Testis (tissue), 2 donors: ENCODE results near the gene ANKRD31.

Experiments used
- CTCF ChIP-seq, 3 experiments: fragments of 450-650 bp in 2 of 3; fragments of 200-600 bp in 1 of 3; sonication (generic) in 1 of 3; IDR thresholded peaks; one replicate each; pipeline ENCODE4 v1.5.1; 2016 to 2019; ENCODE audit warnings: antibody characterized with exemption in 3 of 3, mild to moderate bottlenecking in 2 of 3, moderate library complexity in 1 of 3
- POLR2A ChIP-seq: fragments of 450-650 bp; IDR thresholded peaks from one replicate; pipeline ENCODE4 v1.6.1; 2017; ENCODE audit warnings: antibody characterized with exemption, mild to moderate bottlenecking, moderate library complexity

GRCh38 chr5:75203604-75204003, 33.1 kb downstream of the ANKRD31 start:
- TF ChIP-seq POLR2A, result no peak
- no peak for TF ChIP-seq CTCF (IDR thresholded peaks at IDR 0.05)
